Peyer's patch (tissue), 4 donors: Measurements from ENCODE around the gene SIRPA. TPM values are rescaled to one million over a fixed set of nuclear protein-coding genes. Genes with fewer than 3 reads are reported as not detected.
A peak's percentile ranks its signal among the peaks of the same experiment; 100 is the strongest.

Experiments used
- DNase-seq, 3 donors: peaks; one replicate each; pipeline ENCODE4 v3.0.0-alpha.2; 2017 to 2019
- H3K27ac ChIP-seq, 4 donors: fragments of 200-600 bp; sonication (generic); one replicate each; pipeline ENCODE4 v1.5.1; 2016 to 2019
- H3K27me3 ChIP-seq, 2 donors: fragments of 200-600 bp; sonication (generic); one replicate each; pipeline ENCODE4 v1.5.1; 2019
- H3K36me3 ChIP-seq, 3 donors: fragments of 200-600 bp; sonication (generic); one replicate each; pipeline ENCODE4 v1.5.1; 2016 to 2019
- H3K4me1 ChIP-seq, 4 donors: fragments of 200-600 bp; sonication (generic); one replicate each; pipeline ENCODE4 v1.5.1; 2016 to 2019
- H3K4me3 ChIP-seq, 4 donors: fragments of 200-600 bp; sonication (generic); 1 replicate in 3 of 4; 2 replicates in 1 of 4; pipeline ENCODE4 v1.5.1; 2016 to 2019; ENCODE audit warnings: mild to moderate bottlenecking in 1 of 4
- H3K9me3 ChIP-seq, 4 donors: fragments of 200-600 bp; sonication (generic); one replicate each; pipeline ENCODE4 v1.5.1; 2016 to 2019; ENCODE audit warnings: mild to moderate bottlenecking in 1 of 4
- CTCF ChIP-seq, 6 experiments: fragments of 450-650 bp in 4 of 6; fragments of 200-600 bp in 2 of 6; sonication (generic) in 1 of 6; IDR thresholded peaks; one replicate each; pipeline ENCODE4 v1.5.1; 2017 to 2019; ENCODE audit warnings: antibody characterized with exemption in 6 of 6, mild to moderate bottlenecking in 3 of 6, moderate library complexity in 1 of 6
- POLR2A ChIP-seq, 2 donors: fragments of 450-650 bp; IDR thresholded peaks; one replicate each; pipeline ENCODE4 v1.5.1; 2017; ENCODE audit warnings: antibody characterized with exemption in 2 of 2, mild to moderate bottlenecking in 2 of 2, moderate library complexity in 2 of 2
- total RNA-seq, 4 donors: library from RNA; depleted of rRNA; stranded (reverse); fragments of >200 nt; gene quantifications; one replicate each; pipeline ENCODE4 v1.1.0, GENCODE V29; 2016

SIRPA gene
- total RNA-seq, 4 donors from 2014 or later, result 18.2 to 38.2 (median 26.3) TPM

GRCh38 chr20:1904135-1904534 lies 8.9 kb downstream of the SIRPA start:
- no peaks in the 10 kb centered on the region for H3K36me3 ChIP-seq
- no peak overlapping the region for H3K27ac ChIP-seq
- no peak overlapping the region for H3K4me3 ChIP-seq
- TF ChIP-seq CTCF (IDR thresholded peaks at IDR 0.05) (no peak), POLR2A (IDR thresholded peaks at IDR 0.05) (no peak)
- no peak for DNase-seq
- H3K4me1 ChIP-seq, result no peaks in the 10 kb centered on the region
- no peaks in the 10 kb centered on the region for H3K27me3 ChIP-seq
- no peaks in the 10 kb centered on the region for H3K9me3 ChIP-seq

GRCh38 chr20:1905009-1905408 lies 9.8 kb downstream of the SIRPA start:
- H3K4me1 ChIP-seq, result no peaks in the 10 kb centered on the region
- TF ChIP-seq POLR2A (IDR thresholded peaks at IDR 0.05) (no peak), CTCF (IDR thresholded peaks at IDR 0.05) (no peak)
- no peaks in the 10 kb centered on the region for H3K27me3 ChIP-seq
- DNase-seq, result no peak
- H3K4me3 ChIP-seq, result no peak overlapping the region
- H3K27ac ChIP-seq, result no peak overlapping the region
- H3K36me3 ChIP-seq, result no peaks in the 10 kb centered on the region
- no peaks in the 10 kb centered on the region for H3K9me3 ChIP-seq

- Histone ChIP-seq H3K27ac (no peak overlapping the region), H3K27me3 (no peaks in the 10 kb centered on the region), H3K36me3 (no peaks in the 10 kb centered on the region), H3K9me3 (no peaks in the 10 kb centered on the region), H3K4me3 (no peak overlapping the region), H3K4me1 (no peaks in the 10 kb centered on the region)
- no peak for DNase-seq
- TF ChIP-seq CTCF (IDR thresholded peaks at IDR 0.05) (no peak), POLR2A (IDR thresholded peaks at IDR 0.05) (no peak)
Measured at GRCh38 chr20:1905693-1906092, 10.5 kb downstream of the SIRPA start.

GRCh38 chr20:1906361-1907051 lies 11.3 kb downstream of the SIRPA start:
- no peak overlapping the region for H3K4me3 ChIP-seq
- no peak for TF ChIP-seq CTCF (IDR thresholded peaks at IDR 0.05)
- no peaks in the 10 kb centered on the region for H3K36me3 ChIP-seq

GRCh38 chr20:1907586-1907985 lies 12.4 kb downstream of the SIRPA start:
- Histone ChIP-seq H3K4me3 (no peak overlapping the region), H3K36me3 (no peaks in the 10 kb centered on the region), H3K9me3 (no peaks in the 10 kb centered on the region), H3K27ac (no peak overlapping the region), H3K27me3 (no peaks in the 10 kb centered on the region), H3K4me1 (no peaks in the 10 kb centered on the region)
- no peak for DNase-seq
- TF ChIP-seq POLR2A (IDR thresholded peaks at IDR 0.05) (no peak), CTCF (IDR thresholded peaks at IDR 0.05) (no peak)

More at GRCh38 chr20:1906361-1907051, 11.3 kb downstream of the SIRPA start:
- no peaks in the 10 kb centered on the region for H3K27me3 ChIP-seq
- no peaks in the 10 kb centered on the region for H3K4me1 ChIP-seq
- no peaks in the 10 kb centered on the region for H3K9me3 ChIP-seq
- DNase-seq, result no peak
- H3K27ac ChIP-seq, result peak overlapping the region in 1 of 4 donors; percentile 31

GRCh38 chr20:1908191-1908590 lies 13.0 kb downstream of the SIRPA start:
- DNase-seq, result no peak
- Histone ChIP-seq H3K36me3 (no peaks in the 10 kb centered on the region), H3K4me1 (no peaks in the 10 kb centered on the region), H3K9me3 (no peaks in the 10 kb centered on the region), H3K27ac (no peak overlapping the region), H3K27me3 (no peaks in the 10 kb centered on the region), H3K4me3 (no peak overlapping the region)
- TF ChIP-seq POLR2A (IDR thresholded peaks at IDR 0.05) (no peak), CTCF (IDR thresholded peaks at IDR 0.05) (no peak)
